Measurements from ENCODE around the gene CDC42EP1.

CDC42EP1 gene

GRCh38 chr22:37561212-37562048 lies 1.1 kb downstream of the CDC42EP1 start:
- DNase-seq: no peak

- DNase-seq: no peak
Observed at GRCh38 chr22:37562049-37562875, 2.0 kb downstream of the CDC42EP1 start.

DNA sequence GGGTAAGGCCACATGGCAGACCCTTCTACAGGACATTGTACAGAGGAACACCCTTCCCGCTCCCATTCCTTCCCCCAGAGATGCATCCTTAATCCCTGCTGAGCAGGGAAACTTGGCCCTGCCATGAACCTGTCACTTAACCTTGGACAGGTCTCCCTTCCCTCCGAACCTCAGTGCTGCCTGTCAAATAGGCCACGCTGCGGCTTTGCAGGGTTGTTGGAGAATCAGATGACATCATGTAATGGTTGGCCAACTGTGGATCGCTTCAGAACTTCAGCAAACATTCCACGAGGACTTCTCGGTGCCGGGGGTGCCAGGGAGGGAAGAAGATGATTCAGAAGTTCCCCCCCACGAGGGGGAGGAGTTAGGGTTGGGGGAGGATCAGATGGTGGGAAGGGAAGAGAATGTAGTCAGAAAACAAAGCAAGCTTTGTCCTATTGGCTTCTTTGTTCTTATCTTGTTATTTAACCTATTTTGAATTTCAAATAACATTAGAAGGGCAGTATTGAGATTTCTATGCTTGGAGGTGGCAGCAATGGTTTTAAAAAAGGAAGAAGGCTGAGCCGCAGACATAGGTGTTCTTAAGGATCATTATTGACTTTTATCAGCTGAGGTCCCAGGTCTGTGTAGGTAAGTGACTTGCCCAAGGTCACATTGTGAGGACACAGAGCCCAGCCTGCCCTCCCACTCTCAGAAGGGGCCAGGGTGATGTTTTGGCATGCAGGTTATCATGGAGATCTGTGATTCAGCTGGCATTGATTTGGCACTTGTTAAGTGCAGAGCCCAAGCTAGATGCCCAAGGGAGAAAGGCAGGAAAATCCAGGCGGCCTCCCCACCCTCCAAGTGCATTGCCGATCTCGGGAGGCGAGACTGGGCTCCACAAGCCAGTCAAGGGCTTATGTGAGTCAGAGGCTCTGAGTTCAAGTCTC lies 3.1 kb downstream of the CDC42EP1 start:
- no peak for DNase-seq

GRCh38 chr22:37564111-37564711 lies 3.9 kb downstream of the CDC42EP1 start:
- no peak for DNase-seq

- no peak for DNase-seq
Observed at GRCh38 chr22:37565830-37566229, 5.5 kb downstream of the CDC42EP1 start.

DNA sequence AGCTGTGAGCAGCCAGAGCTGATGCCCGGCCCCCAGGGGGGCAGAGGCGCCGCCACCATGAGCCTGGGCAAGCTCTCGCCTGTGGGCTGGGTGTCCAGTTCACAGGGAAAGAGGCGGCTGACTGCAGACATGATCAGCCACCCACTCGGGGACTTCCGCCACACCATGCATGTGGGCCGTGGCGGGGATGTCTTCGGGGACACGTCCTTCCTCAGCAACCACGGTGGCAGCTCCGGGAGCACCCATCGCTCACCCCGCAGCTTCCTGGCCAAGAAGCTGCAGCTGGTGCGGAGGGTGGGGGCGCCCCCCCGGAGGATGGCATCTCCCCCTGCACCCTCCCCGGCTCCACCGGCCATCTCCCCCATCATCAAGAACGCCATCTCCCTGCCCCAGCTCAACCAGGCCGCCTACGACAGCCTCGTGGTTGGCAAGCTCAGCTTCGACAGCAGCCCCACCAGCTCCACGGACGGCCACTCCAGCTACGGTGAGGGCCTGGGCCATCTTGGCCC lies 6.1 kb downstream of the CDC42EP1 start:
- no peak for DNase-seq

DNA sequence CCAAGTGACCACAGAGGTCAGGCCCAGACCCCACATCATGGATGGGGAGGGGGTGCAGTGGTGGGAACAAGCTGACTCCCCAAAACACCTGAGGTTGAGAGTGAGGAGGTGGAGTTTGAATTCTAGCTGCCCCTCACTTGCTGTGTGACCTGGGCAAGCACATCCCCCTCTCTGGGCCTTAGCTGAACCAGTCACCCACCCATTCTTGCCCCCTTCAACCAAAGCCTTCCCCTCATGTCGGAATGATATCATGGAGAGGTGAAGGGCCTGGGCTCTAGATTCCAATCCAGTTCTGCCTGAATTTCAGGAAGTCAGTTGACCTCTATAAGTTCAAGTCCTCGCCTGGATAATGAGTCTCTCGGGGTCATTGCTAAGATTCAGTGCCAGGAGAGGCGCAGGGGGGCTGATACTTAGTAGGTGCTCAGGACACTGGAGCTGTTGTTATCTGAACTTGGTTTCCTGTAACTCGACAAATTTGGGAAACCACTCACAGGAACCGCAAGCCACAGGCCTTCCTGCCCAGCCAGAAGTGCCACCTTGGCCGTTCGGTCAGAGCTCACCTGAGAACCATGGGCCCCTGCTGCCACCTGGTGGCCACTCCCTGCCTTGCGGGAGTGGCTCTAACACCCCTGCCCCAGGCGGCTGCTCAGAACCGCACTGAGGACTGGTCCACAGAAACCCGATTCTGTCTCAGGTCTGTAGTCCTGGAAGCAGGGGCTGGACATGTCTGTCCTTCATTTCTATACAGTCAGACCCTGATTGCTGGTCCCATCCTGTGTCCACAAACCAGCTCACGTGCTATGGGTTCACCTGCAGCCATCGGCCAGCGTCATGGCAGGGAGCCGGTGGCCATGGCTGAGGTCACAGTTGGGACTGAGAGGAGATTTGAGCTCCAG lies 6.9 kb downstream of the CDC42EP1 start:
- no peak for DNase-seq

- DNase-seq: no peak
Observed at GRCh38 chr22:37568012-37568411, 7.7 kb downstream of the CDC42EP1 start.

GRCh38 chr22:37568448-37569008 lies 8.2 kb downstream of the CDC42EP1 start:
- DNase-seq: no peak

DNA sequence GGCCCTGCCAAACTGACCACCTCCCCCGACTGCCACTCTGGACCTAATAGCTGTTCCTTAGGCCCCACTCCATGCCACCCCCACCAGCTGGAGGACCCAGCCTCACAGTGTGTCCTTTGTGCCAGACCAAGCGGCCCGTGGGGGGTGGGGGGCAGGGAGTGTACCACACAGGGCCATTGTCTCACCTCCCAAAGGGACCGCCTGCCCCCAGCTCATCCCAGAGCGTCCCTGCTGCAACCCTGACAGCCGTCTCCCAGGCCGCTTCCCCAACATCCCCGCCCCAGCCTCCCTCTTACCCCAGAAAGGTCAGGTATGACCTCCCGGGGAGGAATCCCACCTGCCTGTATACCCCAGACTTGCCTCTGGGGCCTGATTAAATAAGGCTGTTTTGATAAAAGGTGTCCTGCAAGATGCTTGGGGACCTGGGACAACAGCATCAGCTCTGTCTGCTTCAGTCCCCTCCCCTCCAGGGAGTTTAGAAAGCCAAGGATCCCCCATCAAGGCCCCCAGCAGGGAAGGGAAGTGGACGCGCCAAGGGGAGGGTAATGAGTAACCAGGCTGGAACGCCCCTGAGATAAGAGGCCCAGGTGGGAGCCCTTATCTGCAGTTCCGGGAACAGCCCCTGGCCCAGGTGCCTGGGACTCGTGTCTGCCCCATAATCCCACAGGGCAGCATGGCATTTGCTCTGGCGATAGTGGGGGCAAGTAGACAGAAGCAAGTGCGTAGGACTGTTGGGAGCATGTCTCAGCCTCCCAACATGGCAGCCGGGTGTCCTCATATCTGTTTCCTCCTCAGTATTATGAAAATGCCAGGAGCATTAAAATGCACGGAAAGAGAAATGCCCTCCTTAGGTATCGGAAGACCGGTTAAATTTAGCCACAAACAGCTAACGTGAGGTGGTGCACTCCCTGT lies 9.0 kb downstream of the CDC42EP1 start:
- no peak for DNase-seq

GRCh38 chr22:37569921-37570660 lies 9.8 kb downstream of the CDC42EP1 start:
- no peak for DNase-seq

- no peak for DNase-seq
Observed at GRCh38 chr22:37570661-37570976, 10.3 kb downstream of the CDC42EP1 start.

- no peak for DNase-seq
Observed at GRCh38 chr22:37571258-37571991, 11.1 kb downstream of the CDC42EP1 start.

GRCh38 chr22:37571992-37572373 lies 11.7 kb downstream of the CDC42EP1 start:
- DNase-seq: no peak

DNA sequence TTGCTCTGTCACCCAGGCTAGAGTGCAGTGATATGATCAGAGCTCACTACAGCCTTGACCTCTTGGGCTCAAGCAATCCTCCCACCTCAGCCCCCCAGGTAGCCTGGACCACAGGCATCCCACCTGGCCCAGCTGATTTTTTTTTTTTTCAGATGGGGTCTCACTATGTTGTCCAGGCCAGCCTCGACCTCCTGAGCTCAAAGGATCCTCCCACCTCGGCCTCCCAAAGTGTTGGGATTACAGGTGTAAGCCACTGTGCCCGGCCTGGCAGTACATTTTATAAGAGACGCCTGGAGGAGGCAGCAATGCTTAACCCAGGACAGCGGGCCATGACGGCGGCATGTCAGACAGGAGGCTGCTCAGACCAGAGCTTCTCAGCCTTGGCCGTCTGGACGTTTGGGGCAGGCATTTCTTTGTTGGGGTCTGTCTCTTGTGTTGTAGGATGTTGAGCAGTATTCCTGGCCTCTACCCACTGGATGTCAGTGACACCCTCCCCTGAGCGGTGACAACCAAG lies 15.3 kb downstream of the CDC42EP1 start:
- DNase-seq: no peak

DNA sequence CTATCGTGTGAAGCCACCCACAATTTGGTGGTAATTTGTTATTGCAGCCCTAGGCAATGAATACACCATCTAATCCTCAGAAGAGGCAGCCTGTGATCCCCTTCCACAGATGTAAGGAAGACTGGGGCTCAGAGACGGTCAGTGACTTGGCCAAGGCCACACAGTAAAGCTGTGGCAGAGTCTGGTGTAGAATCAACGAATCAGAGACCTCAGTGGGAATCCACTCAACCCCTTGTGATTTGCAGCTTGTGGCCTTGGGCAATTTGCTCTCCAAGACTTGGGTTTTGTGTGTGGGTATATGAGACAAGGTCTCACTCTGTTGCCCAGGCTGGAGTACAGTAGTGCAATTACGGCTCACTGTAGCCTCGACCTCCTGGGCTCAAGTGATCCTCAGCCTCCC lies 17.7 kb downstream of the CDC42EP1 start:
- DNase-seq: no peak

- DNase-seq: no peak
Observed at GRCh38 chr22:37581504-37581903, 21.2 kb downstream of the CDC42EP1 start.

GRCh38 chr22:37582526-37582925 lies 22.2 kb downstream of the CDC42EP1 start:
- DNase-seq: no peak
